ENCODE results near the gene CHCHD6. TPM values are rescaled to one million over a fixed set of nuclear protein-coding genes. Genes with fewer than 3 reads are reported as not detected.

The CHCHD6 gene
- total and polyA plus RNA-seq, 2 donors (not counting 3 experiments of a cell fraction or from before 2014, with no cell fraction given) = 8.4 to 10.1 TPM

DNA sequence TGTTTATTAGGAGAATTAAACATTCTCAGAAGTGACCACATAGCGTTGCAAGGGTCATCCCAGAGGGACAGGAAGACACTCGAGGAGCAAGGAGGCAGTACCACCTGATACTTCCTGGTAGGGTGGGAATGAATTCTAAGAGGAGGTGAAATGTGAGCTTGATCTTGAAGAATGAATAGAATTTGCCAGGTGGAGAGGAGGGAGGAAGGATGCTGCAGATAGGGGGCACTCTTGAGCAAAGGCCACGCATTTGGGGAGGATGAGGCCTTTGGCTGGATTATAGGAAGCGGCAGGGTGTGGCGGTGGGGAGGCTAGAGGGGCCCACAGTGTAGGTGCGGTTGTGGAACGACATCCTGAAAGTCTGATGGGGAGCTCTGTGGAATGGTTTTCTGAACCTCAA, 33.5 kb downstream of the CHCHD6 start:
- H3K4me3 ChIP-seq (replicated peaks in 1 of 3; ENCODE audit: insufficient read depth in 1 of 3, low read depth in 1 of 3, low read length in 3 of 3) = no peak overlapping the region
- no peak overlapping the region for H3K27ac ChIP-seq (ENCODE audit: insufficient read depth, low read depth, low read length)
- no peaks in the 10 kb centered on the region for H3K27me3 ChIP-seq (ENCODE audit: control insufficient read depth in 2 of 2, insufficient read depth in 2 of 2, low read length in 2 of 2)
- no peaks in the 10 kb centered on the region for H3K9me3 ChIP-seq (replicated peaks; ENCODE audit: control insufficient read depth, insufficient read depth, low read length)
- no peak overlapping the region for H2AFZ ChIP-seq (ENCODE audit: low read depth, low read length)
- CTCF ChIA-PET = interaction anchor here (0.7 to 0.9 kb wide), 2 partner anchors 10 to 22 kb away, joined by 3 read pairs; no protein-coding TSS in a partner anchor
- dilution Hi-C loops (cut with MboI; ENCODE audit: extremely low pct_ligation_motif_present, low sequenced_read_pairs) (no loop called here), intact Hi-C loops (cut with micrococcal nuclease) (no loop called here)
- FAIRE-seq = no peak
- DNase-seq (ENCODE audit: low read depth, low spot score) = no peak
- no TSS peak for BruUV-seq (replicated peaks)
- H4K20me1 ChIP-seq (replicated peaks; ENCODE audit: control insufficient read depth, extremely low read depth, insufficient read depth, low read length) = no peaks in the 10 kb centered on the region
- TF ChIP-seq MYC (IDR thresholded peaks at IDR 0.05; ENCODE audit: low read depth, low read length) (no peak), JUN (IDR thresholded peaks at IDR 0.05; ENCODE audit: borderline replicate concordance, insufficient read depth, insufficient read length, low read depth) (no peak), EZH2 (IDR thresholded peaks at IDR 0.05; ENCODE audit: borderline replicate concordance, low read depth, low read length, severe bottlenecking) (no peak), FOS (IDR thresholded peaks at IDR 0.05; ENCODE audit: borderline replicate concordance, insufficient read depth, low read length) (no peak), GATA2 (IDR thresholded peaks at IDR 0.05; ENCODE audit: insufficient read depth, insufficient read length, low read depth, low read length) (no peak), POLR2AphosphoS5 (IDR thresholded peaks at IDR 0.05; ENCODE audit: insufficient read depth, low read depth, low read length) (no peak), CTCF (IDR thresholded peaks at IDR 0.05; ENCODE audit: extremely low read depth in 1 of 2, insufficient read depth in 1 of 2, low read depth in 1 of 2, low read length in 2 of 2) (no peak), POLR2A (IDR thresholded peaks at IDR 0.05; ENCODE audit: low read depth, low read length) (no peak)
- TF ChIP-seq, protein P1, sequence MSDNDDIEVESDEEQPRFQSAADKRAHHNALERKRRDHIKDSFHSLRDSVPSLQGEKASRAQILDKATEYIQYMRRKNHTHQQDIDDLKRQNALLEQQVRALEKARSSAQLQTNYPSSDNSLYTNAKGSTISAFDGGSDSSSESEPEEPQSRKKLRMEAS (IDR thresholded peaks at IDR 0.05; ENCODE audit: insufficient read depth, insufficient read length) = no peak
- H3K4me1 ChIP-seq (ENCODE audit: control insufficient read depth, extremely low read depth, insufficient read depth, low read length) = no peaks in the 10 kb centered on the region
- H3K4me2 ChIP-seq (ENCODE audit: insufficient read depth, low read length) = no peak overlapping the region
- POLR2A ChIA-PET = no interaction called here
- H3K79me2 ChIP-seq (ENCODE audit: control insufficient read depth, insufficient read depth, low read length) = no peaks in the 10 kb centered on the region
- no peak overlapping the region for H3K9ac ChIP-seq (replicated peaks; ENCODE audit: extremely low read depth, insufficient read depth, low read length)
- H3K36me3 ChIP-seq (ENCODE audit: control insufficient read depth in 2 of 2, extremely low read depth in 1 of 2, insufficient read depth in 2 of 2, low read length in 2 of 2) = no peaks in the 10 kb centered on the region
- H3K9me1 ChIP-seq (replicated peaks; ENCODE audit: control insufficient read depth, extremely low read depth, insufficient read depth, low read length) = no peaks in the 10 kb centered on the region

Measured in endothelial cell of umbilical vein (primary cell).